Endothelial cell of umbilical vein (primary cell): ENCODE measurements around the gene KNCN. TPM values are rescaled to one million over a fixed set of nuclear protein-coding genes. Genes with fewer than 3 reads are reported as not detected.

Experiments
- Bru-seq: library from RNA; stranded (reverse); fragments of 400-500 nt; gene quantifications from one replicate; lab custom pipeline; 2021; lab: Mats Ljungman, UMichigan
- BruChase-seq, 2 experiments: library from RNA; stranded (reverse); fragments of 400-500 nt; gene quantifications; one replicate each; lab custom pipeline; 2021; lab: Mats Ljungman, UMichigan
- BruUV-seq: library from RNA; stranded (reverse); fragments of 400-500 nt; replicated peaks from 2 replicates; lab custom pipeline; 2021; lab: Mats Ljungman, UMichigan
- CTCF ChIA-PET: fragments of 300-600, 350-600 bp; sonication (Branson Sonifier 250); formaldehyde crosslinking; loops from one replicate; lab custom pipeline; 2021; ENCODE audit warnings: antibody characterized with exemption, inconsistent platforms; lab: Charles Lee
- POLR2A ChIA-PET: fragments of 300-600, 350-600 bp; sonication (Branson Sonifier 250); formaldehyde crosslinking; loops from one replicate; lab custom pipeline; 2021; ENCODE audit warnings: antibody characterized with exemption, inconsistent platforms; lab: Charles Lee
- DNase-seq: peaks from one replicate; pipeline ENCODE4 v3.0.0-alpha.2; 2011; ENCODE audit warnings: low read depth, low spot score
- FAIRE-seq: peaks from 2 replicates; lab custom pipeline; 2011; peaks lifted over from hg19 to GRCh38; lab: Jason Lieb, UNC
- H2AFZ ChIP-seq: 2 replicates; pipeline ENCODE4 v1.6.0; 2012; ENCODE audit warnings: low read depth, low read length, control low read depth, inconsistent platforms
- H3K27ac ChIP-seq: 2 replicates; pipeline ENCODE4 v1.5.1; 2011; ENCODE audit warnings: low read depth, mild to moderate bottlenecking, control low read depth, low read length, moderate library complexity; ENCODE audit not compliant: insufficient read depth
- H3K27me3 ChIP-seq, 2 experiments: 2 replicates each; pipeline versions ENCODE4 v1.6.0 to v1.6.1; 2011; ENCODE audit warnings: low read length in 2 of 2, mixed read lengths in 1 of 2; ENCODE audit not compliant: control insufficient read depth in 2 of 2, insufficient read depth in 2 of 2
- H3K36me3 ChIP-seq, 2 experiments: 2 replicates in 1 of 2; 3 replicates in 1 of 2; pipeline ENCODE4 v1.5.1; 2011; ENCODE audit warnings: low read length in 2 of 2, mild to moderate bottlenecking in 1 of 2, moderate library complexity in 1 of 2; ENCODE audit not compliant: control insufficient read depth in 2 of 2, insufficient read depth in 2 of 2; ENCODE audit errors: extremely low read depth in 1 of 2
- H3K4me1 ChIP-seq: 3 replicates; pipeline ENCODE4 v1.5.1; 2011; ENCODE audit warnings: mild to moderate bottlenecking, low read length; ENCODE audit not compliant: control insufficient read depth, insufficient read depth; ENCODE audit errors: extremely low read depth
- H3K4me2 ChIP-seq: 2 replicates; pipeline ENCODE4 v1.6.1; 2011; ENCODE audit warnings: low read length, control low read depth, mixed read lengths; ENCODE audit not compliant: insufficient read depth
- H3K4me3 ChIP-seq, 3 experiments: fragments of 200-600 bp in 1 of 3; sonication (generic), shearing (Covaris generic) in 1 of 3; replicated peaks in 1 of 3; 2 replicates each; pipeline ENCODE4 v1.5.1; 2011 to 2016; ENCODE audit warnings: control low read depth in 3 of 3, low read length in 3 of 3, mild to moderate bottlenecking in 2 of 3, inconsistent platforms in 1 of 3, low read depth in 1 of 3, moderate library complexity in 1 of 3; ENCODE audit not compliant: insufficient read depth in 1 of 3
- H3K79me2 ChIP-seq: 2 replicates; pipeline ENCODE4 v1.6.0; 2012; ENCODE audit warnings: low read length, inconsistent platforms; ENCODE audit not compliant: control insufficient read depth, insufficient read depth
- H3K9ac ChIP-seq: replicated peaks from 2 replicates; pipeline ENCODE3; 2011; ENCODE audit warnings: low read length, control low read depth; ENCODE audit not compliant: insufficient read depth; ENCODE audit errors: extremely low read depth
- H3K9me1 ChIP-seq: replicated peaks from 3 replicates; pipeline ENCODE4 v1.6.0; 2011; ENCODE audit warnings: mild to moderate bottlenecking, low read length; ENCODE audit not compliant: control insufficient read depth, insufficient read depth; ENCODE audit errors: extremely low read depth
- H3K9me3 ChIP-seq: replicated peaks from 2 replicates; pipeline ENCODE4 v1.5.1; 2012; ENCODE audit warnings: low read length, inconsistent platforms; ENCODE audit not compliant: control insufficient read depth, insufficient read depth
- H4K20me1 ChIP-seq: replicated peaks from 2 replicates; pipeline ENCODE3; 2011; ENCODE audit warnings: mild to moderate bottlenecking, low read length; ENCODE audit not compliant: control insufficient read depth, insufficient read depth; ENCODE audit errors: extremely low read depth
- GATA2 ChIP-seq: IDR thresholded peaks from 2 replicates; pipeline ENCODE4 v1.7.0; 2011; ENCODE audit warnings: low read depth, mild to moderate bottlenecking, moderate library complexity, mixed read lengths, low read length; ENCODE audit not compliant: insufficient read length, insufficient read depth
- JUN ChIP-seq: IDR thresholded peaks from 2 replicates; pipeline ENCODE4 v1.6.1; 2011; ENCODE audit warnings: borderline replicate concordance, low read depth; ENCODE audit not compliant: insufficient read length, insufficient read depth
- MAX ChIP-seq: IDR thresholded peaks from 2 replicates; pipeline ENCODE4 v1.6.1; 2011; ENCODE audit not compliant: insufficient read depth, insufficient read length
- MYC ChIP-seq: IDR thresholded peaks from one replicate; pipeline ENCODE4 v1.6.1; 2011; ENCODE audit warnings: mild to moderate bottlenecking, low read depth, low read length
- POLR2A ChIP-seq: IDR thresholded peaks from 2 replicates; pipeline ENCODE4 v1.6.1; 2012; ENCODE audit warnings: low read depth, mild to moderate bottlenecking, control low read depth, low read length
- POLR2AphosphoS5 ChIP-seq: IDR thresholded peaks from 2 replicates; pipeline ENCODE4 v1.6.1; 2012; ENCODE audit warnings: low read depth, mild to moderate bottlenecking, control low read depth, low read length, moderate library complexity; ENCODE audit not compliant: insufficient read depth
- dilution Hi-C: fragments of 300-500 bp; cut with MboI; formaldehyde crosslinking; loops from one replicate; pipeline ENCODE4 v1.15.0; 2019; ENCODE audit warnings: low sequenced_read_pairs; ENCODE audit not compliant: extremely low pct_ligation_motif_present
- intact Hi-C: fragments of 100-400 bp; cut with micrococcal nuclease; formaldehyde crosslinking; loops from one replicate; pipeline ENCODE4 v1.10.0; 2022
- long read RNA-seq: library from polyadenylated mRNA; stranded (forward); transcript quantifications from one replicate; pipeline ENCODE4 v2.0.0, GENCODE V29; 2021
- polyA minus RNA-seq, 3 experiments: library from RNA; depleted of rRNA, polyadenylated mRNA; stranded (reverse); fragments of >200 nt; gene quantifications; 1 replicate in 1 of 3; 2 replicates in 2 of 3; pipeline ENCODE4 v1.2.3, GENCODE V29; 2011
- polyA plus RNA-seq, 4 experiments: library from polyadenylated mRNA; depleted of rRNA in 3 of 4; stranded (reverse) in 3 of 4; unstranded in 1 of 4; fragments of >200 nt; gene quantifications; 2 replicates each; pipeline versions ENCODE4 v1.2.1 to v1.2.3, GENCODE V29; 2011 to 2012; ENCODE audit warnings: missing spikeins in 1 of 4
- total RNA-seq: library from RNA; stranded (reverse); gene quantifications from 2 replicates; pipeline ENCODE4 v1.2.3, GENCODE V29; 2021
- TF ChIP-seq, protein P1 (sequence below), 2 donors: IDR thresholded peaks; 1 replicate in 1 of 2; 2 replicates in 1 of 2; pipeline ENCODE4 v1.5.1; 2011; ENCODE audit warnings: low read length in 2 of 2, mild to moderate bottlenecking in 2 of 2, moderate library complexity in 2 of 2, control low read depth in 1 of 2, inconsistent platforms in 1 of 2, low read depth in 1 of 2; ENCODE audit not compliant: insufficient read depth in 1 of 2; ENCODE audit errors: extremely low read depth in 1 of 2

KNCN gene
- total RNA-seq (not detected in 2 replicates), polyA plus RNA-seq (not detected in 2 replicates), polyA minus RNA-seq (not detected in 2 replicates), Bru-seq, nascent RNA (not detected), BruChase-seq, experiment 1, labeled RNA remaining after a 6-hour chase (not detected), BruChase-seq, experiment 2, labeled RNA remaining after a 2-hour chase (not detected)
- not detected in 2 replicates for polyA plus RNA-seq (2011; cell fraction: cytosol; rRNA removed)
- not detected in 2 replicates for polyA plus RNA-seq (2011; cell fraction: nucleus; rRNA removed)
- not detected in 2 replicates for polyA plus RNA-seq (2012)
- polyA minus RNA-seq (2011; cell fraction: cytosol; rRNA and poly(A)+ RNA removed): not detected
- polyA minus RNA-seq (2011; cell fraction: nucleus; rRNA and poly(A)+ RNA removed): not detected in 2 replicates
- long read RNA-seq: 0 reads

DNA sequence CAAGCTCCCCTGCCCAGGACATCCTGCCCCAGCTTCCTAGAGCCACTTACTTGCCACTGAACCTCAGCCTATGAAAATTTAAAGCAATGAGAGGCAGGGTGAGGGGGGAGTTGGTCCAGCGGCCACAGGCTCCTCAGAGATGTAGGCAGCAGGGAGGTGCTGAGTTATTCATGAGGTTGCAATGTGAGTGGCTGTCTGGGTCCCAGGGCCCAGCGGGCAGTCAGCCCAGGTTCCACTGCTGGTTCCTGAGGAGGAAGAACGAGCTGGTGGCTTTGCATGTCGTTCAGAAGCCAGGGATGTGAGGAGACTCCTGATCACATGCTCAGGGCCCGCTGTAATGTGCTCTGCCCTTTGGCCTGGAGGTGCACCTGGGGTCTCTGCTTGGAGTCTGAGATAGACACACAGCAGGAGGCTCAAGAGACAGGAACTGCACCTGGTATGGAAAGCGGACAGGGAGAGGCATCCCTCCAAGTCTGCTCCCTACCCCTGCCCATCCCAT is at the start of gene KNCN:
KNCN (minus strand) TSS at position 51 of the 499 bp plus-strand sequence. CDS start 432 bp downstream, outside the sequence.
- POLR2A ChIA-PET: interaction anchor here (0.6 kb wide), 1 partner anchor 317 kb away, joined by 4 read pairs; no protein-coding TSS in a partner anchor

More for the DNA sequence above, at the start of gene KNCN:
- CTCF ChIA-PET: interaction anchor here (1.4 to 2.2 kb wide), 4 partner anchors 18 to 173 kb away, joined by 4 to 8 read pairs (median 6); partner anchors contain the start of gene MOB3C
- H3K79me2 ChIP-seq: no peaks in the 10 kb centered on the region
- TF ChIP-seq POLR2AphosphoS5 (no peak), JUN (no peak), GATA2 (no peak), MAX (no peak), MYC (no peak), POLR2A (no peak)
- TF ChIP-seq, protein P1, sequence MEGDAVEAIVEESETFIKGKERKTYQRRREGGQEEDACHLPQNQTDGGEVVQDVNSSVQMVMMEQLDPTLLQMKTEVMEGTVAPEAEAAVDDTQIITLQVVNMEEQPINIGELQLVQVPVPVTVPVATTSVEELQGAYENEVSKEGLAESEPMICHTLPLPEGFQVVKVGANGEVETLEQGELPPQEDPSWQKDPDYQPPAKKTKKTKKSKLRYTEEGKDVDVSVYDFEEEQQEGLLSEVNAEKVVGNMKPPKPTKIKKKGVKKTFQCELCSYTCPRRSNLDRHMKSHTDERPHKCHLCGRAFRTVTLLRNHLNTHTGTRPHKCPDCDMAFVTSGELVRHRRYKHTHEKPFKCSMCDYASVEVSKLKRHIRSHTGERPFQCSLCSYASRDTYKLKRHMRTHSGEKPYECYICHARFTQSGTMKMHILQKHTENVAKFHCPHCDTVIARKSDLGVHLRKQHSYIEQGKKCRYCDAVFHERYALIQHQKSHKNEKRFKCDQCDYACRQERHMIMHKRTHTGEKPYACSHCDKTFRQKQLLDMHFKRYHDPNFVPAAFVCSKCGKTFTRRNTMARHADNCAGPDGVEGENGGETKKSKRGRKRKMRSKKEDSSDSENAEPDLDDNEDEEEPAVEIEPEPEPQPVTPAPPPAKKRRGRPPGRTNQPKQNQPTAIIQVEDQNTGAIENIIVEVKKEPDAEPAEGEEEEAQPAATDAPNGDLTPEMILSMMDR (IDR thresholded peaks at IDR 0.05; ENCODE audit: extremely low read depth in 1 of 2, insufficient read depth in 1 of 2, low read depth in 1 of 2, low read length in 2 of 2): no peak
- no peak within 1 kb of the TSS for H2AFZ ChIP-seq
- no peaks in the 10 kb centered on the region for H3K36me3 ChIP-seq
- no TSS peak for BruUV-seq
- no peaks in the 10 kb centered on the region for H3K4me1 ChIP-seq
- H3K4me2 ChIP-seq: no peak within 1 kb of the TSS
- no peaks in the 10 kb centered on the region for H3K9me3 ChIP-seq
- DNase-seq (no peak), FAIRE-seq (no peak)
- H3K9ac ChIP-seq: no peak within 1 kb of the TSS
- no peak within 1 kb of the TSS for H3K27ac ChIP-seq
- H3K9me1 ChIP-seq: no peaks in the 10 kb centered on the region
- no peaks in the 10 kb centered on the region for H4K20me1 ChIP-seq
- H3K4me3 ChIP-seq: no peak within 1 kb of the TSS
- peaks cover 13 to 14% of the 10 kb centered on the region in 2 experiments for H3K27me3 ChIP-seq
- dilution Hi-C loops (no loop called here), intact Hi-C loops (no loop called here)
